GM12878 (cell line): ENCODE results near the gene PRKN. TPM values are rescaled to one million over a fixed set of nuclear protein-coding genes. Genes with fewer than 3 reads are reported as not detected.

ENCODE experiments used
- ATAC-seq: fragments of 200-7000 bp; cut with Tn5 transposase; 3 replicates; pipeline ENCODE4 v1.9.1; 2020; ENCODE audit warnings: mild to moderate bottlenecking, moderate library complexity
- BruUV-seq: library from RNA; stranded (reverse); fragments of 400-500 nt; replicated peaks from 2 replicates; lab custom pipeline; 2021; lab: Mats Ljungman, UMichigan
- CTCF ChIA-PET: fragments of 300-600 bp; sonication (Branson Sonifier 250); formaldehyde crosslinking; extraction: SDS; loops from one replicate; lab custom pipeline; 2021; ENCODE audit warnings: inconsistent platforms; lab: Yijun Ruan, JAX
- POLR2A ChIA-PET: fragments of 350-600 bp; formaldehyde crosslinking; extraction: SDS; loops from one replicate; lab custom pipeline; 2021; ENCODE audit warnings: inconsistent platforms; lab: Charles Lee
- RAD21 ChIA-PET: fragments of 300-600 bp; sonication (Branson Sonifier 250); formaldehyde crosslinking; loops from one replicate; lab custom pipeline; 2023; ENCODE audit warnings: antibody characterized with exemption; ENCODE audit not compliant: unreplicated experiment; lab: Charles Lee
- SMC1A ChIA-PET: fragments of 300-600 bp; sonication (Branson Sonifier 250); formaldehyde crosslinking; loops from one replicate; lab custom pipeline; 2023; ENCODE audit not compliant: unreplicated experiment, uncharacterized antibody; lab: Charles Lee
- DNase-seq: peaks from one replicate; pipeline ENCODE4 v3.0.0-alpha.2; 2011; ENCODE audit warnings: low read depth, low spot score
- FAIRE-seq: peaks from 3 replicates; lab custom pipeline; 2011; peaks lifted over from hg19 to GRCh38; lab: Jason Lieb, UNC
- H2AFZ ChIP-seq: 2 replicates; pipeline ENCODE4 v1.6.0; 2011; ENCODE audit warnings: low read depth, low read length, control low read depth; ENCODE audit not compliant: control insufficient read depth
- H3K27ac ChIP-seq: 2 replicates; pipeline ENCODE4 v1.5.1; 2011; ENCODE audit warnings: control low read depth; ENCODE audit not compliant: control insufficient read depth, insufficient read depth
- H3K27me3 ChIP-seq, 2 experiments: replicated peaks in 1 of 2; 2 replicates each; pipeline versions ENCODE4 v1.6.0 to v1.6.1; 2011; ENCODE audit warnings: low read length in 1 of 2; ENCODE audit not compliant: control insufficient read depth in 2 of 2, insufficient read depth in 2 of 2
- H3K36me3 ChIP-seq, 2 experiments: 2 replicates each; pipeline ENCODE4 v1.5.1; 2011; ENCODE audit warnings: low read length in 1 of 2; ENCODE audit not compliant: control insufficient read depth in 2 of 2, insufficient read depth in 2 of 2
- H3K4me1 ChIP-seq: 2 replicates; pipeline ENCODE4 v1.6.1; 2011; ENCODE audit warnings: mild to moderate bottlenecking, low read length, moderate library complexity, mixed read lengths; ENCODE audit not compliant: control insufficient read depth, insufficient read depth
- H3K4me2 ChIP-seq: 2 replicates; pipeline ENCODE4 v1.6.0; 2011; ENCODE audit warnings: control low read depth; ENCODE audit not compliant: control insufficient read depth, insufficient read depth
- H3K4me3 ChIP-seq: fragments of 200-600 bp; sonication (generic); 2 replicates; pipeline ENCODE4 v1.5.1; 2016
- H3K79me2 ChIP-seq: 2 replicates; pipeline ENCODE4 v1.6.0; 2011; ENCODE audit warnings: low read length; ENCODE audit not compliant: control insufficient read depth, insufficient read depth
- H3K9ac ChIP-seq: 2 replicates; pipeline ENCODE4 v1.8.0; 2011; ENCODE audit warnings: low read length, control low read depth, mixed read lengths; ENCODE audit not compliant: control insufficient read depth, insufficient read depth
- H3K9me3 ChIP-seq: replicated peaks from 3 replicates; pipeline ENCODE4 v1.5.1; 2011; ENCODE audit warnings: mild to moderate bottlenecking, low read length; ENCODE audit not compliant: control insufficient read depth, insufficient read depth
- H4K20me1 ChIP-seq: 2 replicates; pipeline ENCODE4 v1.6.0; 2011; ENCODE audit not compliant: control insufficient read depth, insufficient read depth
- CHD1 ChIP-seq: IDR thresholded peaks from 2 replicates; pipeline ENCODE4 v1.6.1; 2012; ENCODE audit warnings: low read depth, low read length, improper control_type of control experiment
- FOXM1 ChIP-seq: IDR thresholded peaks from 2 replicates; pipeline ENCODE4 v1.6.1; 2012; ENCODE audit warnings: low read depth, mild to moderate bottlenecking, inconsistent platforms, low read length, moderate library complexity
- NR2F1 ChIP-seq: fragments of 450-650 bp; conservative IDR thresholded peaks from 2 replicates; pipeline ENCODE4 v1.6.1; 2017; ENCODE audit warnings: mild to moderate bottlenecking
- PAX5 ChIP-seq: IDR thresholded peaks from 2 replicates; pipeline ENCODE4 v1.6.1; 2011; ENCODE audit warnings: low read depth, low read length, borderline replicate concordance
- POLR2AphosphoS2 ChIP-seq: IDR thresholded peaks from 2 replicates; pipeline ENCODE4 v1.6.1; 2011; ENCODE audit warnings: low read depth, mild to moderate bottlenecking, low read length, improper control_type of control experiment, moderate library complexity
- SIX5 ChIP-seq: IDR thresholded peaks from 2 replicates; pipeline ENCODE4 v1.6.1; 2011; ENCODE audit warnings: mild to moderate bottlenecking, low read depth, low read length, moderate library complexity; ENCODE audit not compliant: severe bottlenecking
- SMAD1 ChIP-seq: fragments of 450-650 bp; IDR thresholded peaks from 2 replicates; pipeline ENCODE4 v1.6.1; 2018; ENCODE audit warnings: mild to moderate bottlenecking, low read depth; ENCODE audit not compliant: partially characterized antibody
- SPI1 ChIP-seq: IDR thresholded peaks from 2 replicates; pipeline ENCODE4 v1.6.1; 2011; ENCODE audit warnings: low read depth, mild to moderate bottlenecking, low read length, moderate library complexity, borderline replicate concordance; ENCODE audit not compliant: insufficient read depth
- TAF1 ChIP-seq: IDR thresholded peaks from 2 replicates; pipeline ENCODE4 v1.6.1; 2011; ENCODE audit warnings: mild to moderate bottlenecking, low read depth, low read length, borderline replicate concordance
- ZNF274 ChIP-seq: IDR thresholded peaks from one replicate; pipeline ENCODE4 v1.8.0; 2011; ENCODE audit not compliant: insufficient read length, insufficient read depth
- WGBS: methylation state at CpG from one replicate; pipeline ENCODE4 v1.1.6; 2016; ENCODE audit warnings: low lambda C conversion rate; ENCODE audit not compliant: insufficient replicate concordance, insufficient coverage; ENCODE audit errors: missing lambda C conversion rate; 5-methylcytosine and 5-hydroxymethylcytosine counted together
- in situ Hi-C: fragments of 300-500 bp; cut with MboI; formaldehyde crosslinking; loops from 9 replicates; pipeline ENCODE4 v1.14.3; 2018; ENCODE audit warnings: mixed read lengths
- intact Hi-C: fragments of 100-400 bp; cut with micrococcal nuclease; formaldehyde crosslinking; loops from one replicate; pipeline ENCODE4 v1.14.2; 2022; ENCODE audit not compliant: unreplicated experiment
- polyA plus RNA-seq, 11 experiments: library from polyadenylated mRNA; depleted of rRNA in 4 of 11; unstranded in 6 of 11; stranded (reverse) in 5 of 11; fragments of >200 nt; fragmentation: Nextera tagmentation in 4 of 11; fragmentation: Illumina TruSeq in 1 of 11; extraction: Ambion mirVana in 4 of 11; extraction: Trizol in 1 of 11; gene quantifications; 1 replicate in 1 of 11; 2 replicates in 10 of 11; pipeline versions ENCODE4 v1.2.1 to v1.2.3, GENCODE V29; 2011 to 2016; ENCODE audit warnings: inconsistent platforms in 2 of 11, missing spikeins in 2 of 11, low read depth in 1 of 11
- total RNA-seq, 4 experiments: library from RNA; depleted of rRNA in 3 of 4; stranded (reverse); fragments of >200 nt in 3 of 4; fragmentation: Illumina TruSeq in 1 of 4; extraction: Trizol in 1 of 4; gene quantifications; 2 replicates each; pipeline versions ENCODE4 v1.2.1 to v1.2.3, GENCODE V29; 2013 to 2021
- TF ChIP-seq, protein P1 (sequence below): fragments of 450-650 bp; IDR thresholded peaks from 2 replicates; pipeline ENCODE4 v1.6.1; 2017; ENCODE audit warnings: mild to moderate bottlenecking
- TF ChIP-seq, protein P2 (sequence below): fragments of 150-350 bp; IDR thresholded peaks from 2 replicates; pipeline ENCODE4 v1.6.1; 2014; ENCODE audit warnings: mild to moderate bottlenecking, low read depth, low read length

The PRKN gene
- total and polyA plus RNA-seq, 10 of the 15 experiments (the other 5 are each of a cell fraction or from before 2014, with no cell fraction given): 0.06 to 0.09 TPM; not detected in 8

DNA sequence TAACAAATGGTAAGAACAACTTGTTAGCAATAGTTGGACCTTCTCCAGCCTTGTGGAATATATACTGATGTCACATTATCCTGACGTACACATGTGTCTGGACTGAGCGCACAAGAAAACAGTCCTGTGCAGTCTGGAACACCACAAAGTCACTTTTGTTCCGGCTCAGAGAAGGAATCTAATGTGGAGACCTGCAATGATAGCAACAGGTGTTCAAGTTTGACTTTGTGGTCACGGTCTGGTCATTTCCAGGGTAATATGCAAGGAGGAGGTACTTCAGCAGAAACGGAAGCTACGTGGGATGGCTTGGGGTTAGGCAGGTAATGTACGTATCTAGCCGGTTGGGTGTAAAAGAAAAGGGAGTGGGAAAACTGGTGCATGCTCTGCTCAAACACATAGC lies 766.5 kb downstream of the PRKN start:
- Histone ChIP-seq H3K9ac (no peak overlapping the region), H3K9me3 (no peaks in the 10 kb centered on the region), H2AFZ (no peak overlapping the region), H4K20me1 (no peaks in the 10 kb centered on the region), H3K36me3 (no peaks in the 10 kb centered on the region), H3K27ac (no peak overlapping the region), H3K4me2 (no peak overlapping the region), H3K27me3 (no peaks in the 10 kb centered on the region), H3K79me2 (no peaks in the 10 kb centered on the region), H3K4me3 (no peak overlapping the region), H3K4me1 (no peaks in the 10 kb centered on the region)
- BruUV-seq: no TSS peak
- intact Hi-C loops (no loop called here), in situ Hi-C loops (no loop called here)
- FAIRE-seq (no peak), ATAC-seq (no peak), DNase-seq (no peak)
- ChIA-PET POLR2A (no interaction called here), CTCF (no interaction called here), SMC1A (no interaction called here), RAD21 (no interaction called here)
- 61% methylated on average over 8 of the region's 8 CpGs for WGBS
- TF ChIP-seq CHD1 (no peak), TAF1 (no peak), FOXM1 (no peak), SIX5 (no peak), PAX5 (no peak), ZNF274 (no peak), POLR2AphosphoS2 (no peak), NR2F1 (no peak), SMAD1 (no peak), SPI1 (no peak)
- TF ChIP-seq, protein P1, sequence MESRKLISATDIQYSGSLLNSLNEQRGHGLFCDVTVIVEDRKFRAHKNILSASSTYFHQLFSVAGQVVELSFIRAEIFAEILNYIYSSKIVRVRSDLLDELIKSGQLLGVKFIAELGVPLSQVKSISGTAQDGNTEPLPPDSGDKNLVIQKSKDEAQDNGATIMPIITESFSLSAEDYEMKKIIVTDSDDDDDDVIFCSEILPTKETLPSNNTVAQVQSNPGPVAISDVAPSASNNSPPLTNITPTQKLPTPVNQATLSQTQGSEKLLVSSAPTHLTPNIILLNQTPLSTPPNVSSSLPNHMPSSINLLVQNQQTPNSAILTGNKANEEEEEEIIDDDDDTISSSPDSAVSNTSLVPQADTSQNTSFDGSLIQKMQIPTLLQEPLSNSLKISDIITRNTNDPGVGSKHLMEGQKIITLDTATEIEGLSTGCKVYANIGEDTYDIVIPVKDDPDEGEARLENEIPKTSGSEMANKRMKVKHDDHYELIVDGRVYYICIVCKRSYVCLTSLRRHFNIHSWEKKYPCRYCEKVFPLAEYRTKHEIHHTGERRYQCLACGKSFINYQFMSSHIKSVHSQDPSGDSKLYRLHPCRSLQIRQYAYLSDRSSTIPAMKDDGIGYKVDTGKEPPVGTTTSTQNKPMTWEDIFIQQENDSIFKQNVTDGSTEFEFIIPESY: no peak
- TF ChIP-seq, protein P2, sequence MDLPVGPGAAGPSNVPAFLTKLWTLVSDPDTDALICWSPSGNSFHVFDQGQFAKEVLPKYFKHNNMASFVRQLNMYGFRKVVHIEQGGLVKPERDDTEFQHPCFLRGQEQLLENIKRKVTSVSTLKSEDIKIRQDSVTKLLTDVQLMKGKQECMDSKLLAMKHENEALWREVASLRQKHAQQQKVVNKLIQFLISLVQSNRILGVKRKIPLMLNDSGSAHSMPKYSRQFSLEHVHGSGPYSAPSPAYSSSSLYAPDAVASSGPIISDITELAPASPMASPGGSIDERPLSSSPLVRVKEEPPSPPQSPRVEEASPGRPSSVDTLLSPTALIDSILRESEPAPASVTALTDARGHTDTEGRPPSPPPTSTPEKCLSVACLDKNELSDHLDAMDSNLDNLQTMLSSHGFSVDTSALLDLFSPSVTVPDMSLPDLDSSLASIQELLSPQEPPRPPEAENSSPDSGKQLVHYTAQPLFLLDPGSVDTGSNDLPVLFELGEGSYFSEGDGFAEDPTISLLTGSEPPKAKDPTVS: no peak
